ENCODE results near the gene JAG1. TPM values are rescaled to one million over a fixed set of nuclear protein-coding genes. Genes with fewer than 3 reads are reported as not detected.

The JAG1 gene
- total and polyA plus RNA-seq, 12 donors: 6.8 to 22.0 (median 13.3) TPM

DNA sequence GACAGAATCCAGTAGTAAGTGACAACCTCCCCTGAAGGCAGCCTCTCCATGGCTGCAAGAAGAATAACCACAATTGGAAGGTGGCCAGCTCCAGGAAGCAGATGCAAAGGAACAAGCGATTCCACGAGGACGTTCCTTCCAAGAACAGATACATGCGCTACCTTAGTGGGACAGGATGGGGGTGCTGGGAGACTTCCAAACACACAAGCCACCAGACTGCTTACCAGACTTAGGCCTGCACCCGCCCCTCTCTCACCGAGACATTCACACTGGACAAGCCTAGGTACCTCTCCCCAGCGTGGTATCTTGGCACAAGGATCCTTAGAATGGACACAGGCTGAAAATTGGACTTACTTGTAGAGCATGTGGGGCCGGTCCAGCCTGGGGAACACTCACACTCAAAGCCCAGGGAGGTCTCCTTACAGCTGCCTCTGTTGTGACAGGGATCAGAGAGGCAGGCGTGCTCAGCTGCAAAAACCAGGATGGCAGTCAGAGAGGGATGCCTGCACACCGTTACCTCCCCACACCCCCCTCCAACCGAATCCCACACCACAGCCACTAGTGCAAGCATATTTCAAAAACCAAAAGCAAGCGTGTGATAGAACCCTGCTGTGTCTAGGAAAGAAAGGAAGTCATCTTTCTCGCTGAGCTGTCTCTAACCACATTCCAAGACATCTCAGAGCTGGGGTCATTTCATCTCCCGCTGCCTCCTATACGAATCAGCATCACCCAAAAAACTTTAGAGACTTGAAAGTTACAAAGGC is 22.4 kb downstream of the JAG1 start:
- intact Hi-C loops (cut with DNase I): no loop called here
- no peak for DNase-seq
- peaks cover 0 to 39% of the 10 kb centered on the region in 2 donors for H3K36me3 ChIP-seq (replicated peaks in 1 of 2)

DNA sequence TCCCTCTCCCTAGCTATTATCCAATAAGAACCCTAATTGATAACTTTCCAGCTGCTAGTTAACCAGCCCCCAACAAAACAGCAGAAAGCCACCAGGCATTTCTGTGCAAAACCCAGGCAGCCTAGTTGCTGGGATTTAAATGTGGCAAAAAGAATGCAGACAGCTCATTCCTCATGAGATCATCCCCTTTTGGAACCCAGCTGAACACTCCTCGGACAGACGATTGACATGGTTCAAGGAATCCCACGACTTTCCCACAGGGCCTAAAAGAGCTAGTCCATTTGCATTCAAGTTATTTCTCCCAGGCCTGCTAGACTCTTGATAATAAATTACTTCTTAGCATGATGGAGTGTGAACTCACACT is 24.0 kb downstream of the JAG1 start:
- H3K27ac ChIP-seq: no peak overlapping the region
- H3K4me1 ChIP-seq (replicated peaks in 1 of 2): peaks cover 0 to 3% of the 10 kb centered on the region in 2 donors
- intact Hi-C loops (cut with DNase I): no loop called here

More for the DNA sequence above, 22.4 kb downstream of the JAG1 start:
- 70 to 85% (median 73%) methylated on average over 15 of the region's 15 CpGs for WGBS, 4 donors
- no peak for TF ChIP-seq POLR2A (IDR thresholded peaks at IDR 0.05)
- TF ChIP-seq, protein P1, sequence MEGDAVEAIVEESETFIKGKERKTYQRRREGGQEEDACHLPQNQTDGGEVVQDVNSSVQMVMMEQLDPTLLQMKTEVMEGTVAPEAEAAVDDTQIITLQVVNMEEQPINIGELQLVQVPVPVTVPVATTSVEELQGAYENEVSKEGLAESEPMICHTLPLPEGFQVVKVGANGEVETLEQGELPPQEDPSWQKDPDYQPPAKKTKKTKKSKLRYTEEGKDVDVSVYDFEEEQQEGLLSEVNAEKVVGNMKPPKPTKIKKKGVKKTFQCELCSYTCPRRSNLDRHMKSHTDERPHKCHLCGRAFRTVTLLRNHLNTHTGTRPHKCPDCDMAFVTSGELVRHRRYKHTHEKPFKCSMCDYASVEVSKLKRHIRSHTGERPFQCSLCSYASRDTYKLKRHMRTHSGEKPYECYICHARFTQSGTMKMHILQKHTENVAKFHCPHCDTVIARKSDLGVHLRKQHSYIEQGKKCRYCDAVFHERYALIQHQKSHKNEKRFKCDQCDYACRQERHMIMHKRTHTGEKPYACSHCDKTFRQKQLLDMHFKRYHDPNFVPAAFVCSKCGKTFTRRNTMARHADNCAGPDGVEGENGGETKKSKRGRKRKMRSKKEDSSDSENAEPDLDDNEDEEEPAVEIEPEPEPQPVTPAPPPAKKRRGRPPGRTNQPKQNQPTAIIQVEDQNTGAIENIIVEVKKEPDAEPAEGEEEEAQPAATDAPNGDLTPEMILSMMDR (IDR thresholded peaks at IDR 0.05): no peak
- no peaks in the 10 kb centered on the region for H3K9me3 ChIP-seq (replicated peaks in 1 of 3)
- no peaks in the 10 kb centered on the region for H3K27me3 ChIP-seq
- H3K27ac ChIP-seq: peak overlapping the region in 1 of 5 donors; percentile 60
- H3K4me3 ChIP-seq: no peak overlapping the region
- peaks cover 0 to 3% of the 10 kb centered on the region in 2 donors for H3K4me1 ChIP-seq (replicated peaks in 1 of 2)

DNA sequence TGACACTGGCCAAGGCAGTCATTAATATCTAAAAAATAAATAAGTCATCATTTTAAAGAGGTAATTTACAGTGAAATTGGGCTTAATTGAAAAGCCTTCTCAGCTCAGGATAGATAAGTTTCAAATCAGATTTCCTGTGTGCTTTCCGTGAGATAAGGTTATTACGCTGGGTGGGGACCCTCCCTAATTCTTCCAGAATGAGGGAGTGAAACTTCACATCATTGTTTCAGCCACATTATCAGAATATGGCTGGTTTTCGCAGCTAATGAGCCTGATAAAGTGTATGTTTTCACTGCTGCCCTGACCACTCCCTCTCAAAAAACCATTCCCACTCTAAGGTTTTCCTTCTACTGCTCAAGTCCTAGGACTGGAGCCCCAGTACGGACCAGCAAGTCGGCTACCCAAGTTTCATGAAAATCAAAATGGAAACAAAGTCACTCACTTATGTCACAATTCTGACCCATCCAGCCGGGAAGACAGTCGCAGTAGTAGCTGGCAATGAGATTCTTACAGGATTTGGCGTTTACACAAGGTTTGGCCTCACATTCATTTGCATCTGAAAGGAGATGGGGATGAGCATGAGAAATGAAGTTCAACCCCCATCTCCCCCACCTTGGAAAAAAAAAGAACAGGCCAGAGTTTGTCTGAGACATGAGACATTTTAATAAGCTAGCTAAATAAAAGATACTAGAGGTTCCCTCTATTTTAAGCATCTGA is 24.6 kb downstream of the JAG1 start:
- H3K36me3 ChIP-seq (replicated peaks in 1 of 2): peaks cover 0 to 57% of the 10 kb centered on the region in 2 donors
- peaks cover 0 to 3% of the 10 kb centered on the region in 2 donors for H3K4me1 ChIP-seq (replicated peaks in 1 of 2)
- no peaks in the 10 kb centered on the region for H3K9me3 ChIP-seq (replicated peaks in 1 of 3)
- peak in 1 of 7 donors; percentile 11 for DNase-seq
- H3K27ac ChIP-seq: no peak overlapping the region
- 89 to 93% (median 90%) methylated on average over 8 of the region's 8 CpGs for WGBS, 4 donors
- H3K4me3 ChIP-seq: no peak overlapping the region
- intact Hi-C loops (cut with DNase I): no loop called here
- TF ChIP-seq, protein P1 (IDR thresholded peaks at IDR 0.05): no peak
- no peak for TF ChIP-seq POLR2A (IDR thresholded peaks at IDR 0.05)
- H3K27me3 ChIP-seq: no peaks in the 10 kb centered on the region

More for the DNA sequence above, 24.0 kb downstream of the JAG1 start:
- peak in 1 of 7 donors; percentile 13 for DNase-seq
- Histone ChIP-seq H3K9me3 (replicated peaks in 1 of 3) (no peaks in the 10 kb centered on the region), H3K36me3 (replicated peaks in 1 of 2) (peaks cover 0 to 52% of the 10 kb centered on the region in 2 donors), H3K27me3 (no peaks in the 10 kb centered on the region), H3K4me3 (no peak overlapping the region)
- WGBS, 4 donors: 57 to 81% (median 75%) methylated on average over 3 of the region's 3 CpGs
- no peak for TF ChIP-seq POLR2A (IDR thresholded peaks at IDR 0.05)

DNA sequence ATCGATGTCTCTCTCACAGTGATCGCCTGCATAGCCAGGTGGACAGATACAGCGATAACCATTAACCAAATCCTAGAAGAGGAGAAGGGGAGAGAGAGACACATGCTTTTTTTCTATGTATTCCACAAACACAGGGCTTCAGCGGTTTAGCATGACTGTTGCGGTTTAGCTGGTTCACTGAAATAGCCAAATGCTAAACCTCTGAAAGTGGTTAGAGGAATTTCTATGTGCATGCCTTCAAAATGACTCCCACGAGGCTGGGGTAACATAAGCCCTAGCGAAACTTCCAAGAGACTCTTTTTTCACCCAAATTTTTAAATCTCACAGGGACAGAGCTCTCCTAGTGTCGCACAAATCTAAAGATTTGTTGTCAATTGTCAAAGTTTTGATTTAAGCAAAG is 25.1 kb downstream of the JAG1 start:
- Histone ChIP-seq H3K27me3 (no peaks in the 10 kb centered on the region), H3K27ac (no peak overlapping the region), H3K9me3 (replicated peaks in 1 of 3) (no peaks in the 10 kb centered on the region), H3K36me3 (replicated peaks in 1 of 2) (peaks cover 0 to 61% of the 10 kb centered on the region in 2 donors), H3K4me3 (no peak overlapping the region), H3K4me1 (replicated peaks in 1 of 2) (peaks cover 0 to 3% of the 10 kb centered on the region in 2 donors)
- WGBS, 4 donors: 88 to 90% (median 89%) methylated on average over 8 of the region's 8 CpGs
- TF ChIP-seq, protein P1 (IDR thresholded peaks at IDR 0.05): no peak
- TF ChIP-seq POLR2A (IDR thresholded peaks at IDR 0.05): no peak
- intact Hi-C loops (cut with DNase I): no loop called here
- peak in 1 of 7 donors; percentile 3 for DNase-seq
